ENCODE results near the gene LANCL3.

- TF ChIP-seq, protein P1, sequence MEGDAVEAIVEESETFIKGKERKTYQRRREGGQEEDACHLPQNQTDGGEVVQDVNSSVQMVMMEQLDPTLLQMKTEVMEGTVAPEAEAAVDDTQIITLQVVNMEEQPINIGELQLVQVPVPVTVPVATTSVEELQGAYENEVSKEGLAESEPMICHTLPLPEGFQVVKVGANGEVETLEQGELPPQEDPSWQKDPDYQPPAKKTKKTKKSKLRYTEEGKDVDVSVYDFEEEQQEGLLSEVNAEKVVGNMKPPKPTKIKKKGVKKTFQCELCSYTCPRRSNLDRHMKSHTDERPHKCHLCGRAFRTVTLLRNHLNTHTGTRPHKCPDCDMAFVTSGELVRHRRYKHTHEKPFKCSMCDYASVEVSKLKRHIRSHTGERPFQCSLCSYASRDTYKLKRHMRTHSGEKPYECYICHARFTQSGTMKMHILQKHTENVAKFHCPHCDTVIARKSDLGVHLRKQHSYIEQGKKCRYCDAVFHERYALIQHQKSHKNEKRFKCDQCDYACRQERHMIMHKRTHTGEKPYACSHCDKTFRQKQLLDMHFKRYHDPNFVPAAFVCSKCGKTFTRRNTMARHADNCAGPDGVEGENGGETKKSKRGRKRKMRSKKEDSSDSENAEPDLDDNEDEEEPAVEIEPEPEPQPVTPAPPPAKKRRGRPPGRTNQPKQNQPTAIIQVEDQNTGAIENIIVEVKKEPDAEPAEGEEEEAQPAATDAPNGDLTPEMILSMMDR (tag by site-specific recombination; IDR thresholded peaks at IDR 0.05): no peak
- TF ChIP-seq ZNF311 (tag by site-specific recombination; IDR thresholded peaks at IDR 0.05; ENCODE audit: borderline replicate concordance): no peak
- TF ChIP-seq, protein P2, sequence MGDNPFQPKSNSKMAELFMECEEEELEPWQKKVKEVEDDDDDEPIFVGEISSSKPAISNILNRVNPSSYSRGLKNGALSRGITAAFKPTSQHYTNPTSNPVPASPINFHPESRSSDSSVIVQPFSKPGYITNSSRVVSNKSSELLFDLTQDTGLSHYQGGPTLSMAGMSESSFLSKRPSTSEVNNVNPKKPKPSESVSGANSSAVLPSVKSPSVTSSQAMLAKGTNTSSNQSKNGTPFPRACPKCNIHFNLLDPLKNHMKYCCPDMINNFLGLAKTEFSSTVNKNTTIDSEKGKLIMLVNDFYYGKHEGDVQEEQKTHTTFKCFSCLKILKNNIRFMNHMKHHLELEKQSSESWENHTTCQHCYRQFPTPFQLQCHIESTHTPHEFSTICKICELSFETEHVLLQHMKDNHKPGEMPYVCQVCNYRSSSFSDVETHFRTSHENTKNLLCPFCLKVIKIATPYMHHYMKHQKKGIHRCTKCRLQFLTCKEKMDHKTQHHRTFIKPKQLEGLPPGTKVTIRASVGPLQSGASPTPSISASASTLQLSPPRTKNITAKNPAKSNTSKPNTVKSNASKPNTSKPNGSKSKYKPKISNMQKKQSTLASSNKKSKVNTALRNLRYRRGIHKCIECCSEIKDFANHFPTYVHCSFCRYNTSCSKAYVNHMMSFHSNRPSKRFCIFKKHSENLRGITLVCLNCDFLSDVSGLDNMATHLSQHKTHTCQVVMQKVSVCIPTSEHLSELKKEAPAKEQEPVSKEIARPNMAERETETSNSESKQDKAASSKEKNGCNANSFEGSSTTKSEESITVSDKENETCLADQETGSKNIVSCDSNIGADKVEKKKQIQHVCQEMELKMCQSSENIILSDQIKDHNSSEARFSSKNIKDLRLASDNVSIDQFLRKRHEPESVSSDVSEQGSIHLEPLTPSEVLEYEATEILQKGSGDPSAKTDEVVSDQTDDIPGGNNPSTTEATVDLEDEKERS (tag by site-specific recombination; IDR thresholded peaks at IDR 0.05): no peak
- TF ChIP-seq ZBTB6 (tag by site-specific recombination; IDR thresholded peaks at IDR 0.05): no peak
- TF ChIP-seq, protein P3, sequence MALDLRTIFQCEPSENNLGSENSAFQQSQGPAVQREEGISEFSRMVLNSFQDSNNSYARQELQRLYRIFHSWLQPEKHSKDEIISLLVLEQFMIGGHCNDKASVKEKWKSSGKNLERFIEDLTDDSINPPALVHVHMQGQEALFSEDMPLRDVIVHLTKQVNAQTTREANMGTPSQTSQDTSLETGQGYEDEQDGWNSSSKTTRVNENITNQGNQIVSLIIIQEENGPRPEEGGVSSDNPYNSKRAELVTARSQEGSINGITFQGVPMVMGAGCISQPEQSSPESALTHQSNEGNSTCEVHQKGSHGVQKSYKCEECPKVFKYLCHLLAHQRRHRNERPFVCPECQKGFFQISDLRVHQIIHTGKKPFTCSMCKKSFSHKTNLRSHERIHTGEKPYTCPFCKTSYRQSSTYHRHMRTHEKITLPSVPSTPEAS (tag by site-specific recombination; IDR thresholded peaks at IDR 0.05): no peak
- no peak for TF ChIP-seq ZNF76 (tag by site-specific recombination; IDR thresholded peaks at IDR 0.05; ENCODE audit: borderline replicate concordance, low read depth)
- no peak for TF ChIP-seq ZFP37 (tag by site-specific recombination; IDR thresholded peaks at IDR 0.05)
- TF ChIP-seq HOXC10 (CRISPR knock-in tag; IDR thresholded peaks at IDR 0.05): no peak
- no peak for TF ChIP-seq GLIS2 (tag by site-specific recombination; IDR thresholded peaks at IDR 0.05)
Observed at GRCh38 chrX:37717708-37718107, 146.2 kb downstream of the LANCL3 start.

All from HEK293 (cell line).